Osteoblast (primary cell): ENCODE data around the gene NEURL1B. TPM values are rescaled to one million over a fixed set of nuclear protein-coding genes. Genes with fewer than 3 reads are reported as not detected.
A peak's percentile ranks its signal among the peaks of the same experiment; 100 is the strongest.

ENCODE experiments used
- DNase-seq: peaks from one replicate; pipeline ENCODE4 v3.0.0; 2011; ENCODE audit warnings: low spot score, mixed read lengths; ENCODE audit not compliant: insufficient read length; ENCODE audit errors: missing footprints
- H2AFZ ChIP-seq: 2 replicates; pipeline ENCODE4 v1.6.0; 2011; ENCODE audit warnings: mild to moderate bottlenecking, low read length
- H3K27ac ChIP-seq: 2 replicates; pipeline ENCODE4 v1.5.1; 2011; ENCODE audit warnings: mild to moderate bottlenecking, low read depth, low read length, moderate library complexity
- H3K27me3 ChIP-seq: 2 replicates; pipeline ENCODE4 v1.6.0; 2012; ENCODE audit warnings: mild to moderate bottlenecking, control low read depth, inconsistent platforms, low read length, moderate library complexity; ENCODE audit not compliant: insufficient read depth
- H3K36me3 ChIP-seq: 2 replicates; pipeline ENCODE4 v1.5.1; 2011; ENCODE audit warnings: mild to moderate bottlenecking, low read length, control low read depth, moderate library complexity; ENCODE audit not compliant: insufficient read depth
- H3K4me1 ChIP-seq: 2 replicates; pipeline ENCODE4 v1.5.1; 2011; ENCODE audit warnings: mild to moderate bottlenecking, low read length, control low read depth, moderate library complexity; ENCODE audit not compliant: insufficient read depth
- H3K4me2 ChIP-seq: 2 replicates; pipeline ENCODE4 v1.6.0; 2011; ENCODE audit warnings: mild to moderate bottlenecking, low read length; ENCODE audit not compliant: insufficient read depth
- H3K4me3 ChIP-seq: fragments of 200-600 bp; sonication (generic); 3 replicates; pipeline ENCODE4 v1.5.1; 2012; ENCODE audit warnings: mild to moderate bottlenecking, low read length, inconsistent platforms; ENCODE audit not compliant: insufficient read depth
- H3K79me2 ChIP-seq: 2 replicates; pipeline ENCODE4 v1.6.0; 2012; ENCODE audit warnings: mild to moderate bottlenecking, low read length, control low read depth, inconsistent platforms; ENCODE audit not compliant: insufficient read depth
- H3K9me3 ChIP-seq: 2 replicates; pipeline ENCODE4 v1.5.1; 2011; ENCODE audit warnings: low read depth, low read length, control low read depth
- H4K20me1 ChIP-seq: 2 replicates; pipeline ENCODE4 v1.6.0; 2012; ENCODE audit warnings: mild to moderate bottlenecking, low read length, control low read depth; ENCODE audit not compliant: insufficient read depth
- total RNA-seq: library from RNA; depleted of rRNA; stranded (reverse); fragments of >200 nt; gene quantifications from 2 replicates; pipeline ENCODE4 v1.2.3, GENCODE V29; 2012
- TF ChIP-seq, protein P1 (sequence below): IDR thresholded peaks from 2 replicates; pipeline ENCODE4 v1.5.1; 2011; ENCODE audit warnings: mild to moderate bottlenecking, low read depth, low read length, moderate library complexity; ENCODE audit errors: extremely low read depth

Gene NEURL1B
- total RNA-seq, 1 donor: 0.36 TPM

GRCh38 chr5:172694541-172694940 is 53.5 kb downstream of the NEURL1B start:
- no peaks in the 10 kb centered on the region for H3K9me3 ChIP-seq
- H3K27me3 ChIP-seq: peaks cover 3% of the 10 kb centered on the region
- DNase-seq: no peak
- TF ChIP-seq, protein P1, sequence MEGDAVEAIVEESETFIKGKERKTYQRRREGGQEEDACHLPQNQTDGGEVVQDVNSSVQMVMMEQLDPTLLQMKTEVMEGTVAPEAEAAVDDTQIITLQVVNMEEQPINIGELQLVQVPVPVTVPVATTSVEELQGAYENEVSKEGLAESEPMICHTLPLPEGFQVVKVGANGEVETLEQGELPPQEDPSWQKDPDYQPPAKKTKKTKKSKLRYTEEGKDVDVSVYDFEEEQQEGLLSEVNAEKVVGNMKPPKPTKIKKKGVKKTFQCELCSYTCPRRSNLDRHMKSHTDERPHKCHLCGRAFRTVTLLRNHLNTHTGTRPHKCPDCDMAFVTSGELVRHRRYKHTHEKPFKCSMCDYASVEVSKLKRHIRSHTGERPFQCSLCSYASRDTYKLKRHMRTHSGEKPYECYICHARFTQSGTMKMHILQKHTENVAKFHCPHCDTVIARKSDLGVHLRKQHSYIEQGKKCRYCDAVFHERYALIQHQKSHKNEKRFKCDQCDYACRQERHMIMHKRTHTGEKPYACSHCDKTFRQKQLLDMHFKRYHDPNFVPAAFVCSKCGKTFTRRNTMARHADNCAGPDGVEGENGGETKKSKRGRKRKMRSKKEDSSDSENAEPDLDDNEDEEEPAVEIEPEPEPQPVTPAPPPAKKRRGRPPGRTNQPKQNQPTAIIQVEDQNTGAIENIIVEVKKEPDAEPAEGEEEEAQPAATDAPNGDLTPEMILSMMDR: no peak
- peaks cover 9% of the 10 kb centered on the region for H3K4me1 ChIP-seq
- H3K27ac ChIP-seq: no peak overlapping the region
- no peak overlapping the region for H3K4me2 ChIP-seq
- no peak overlapping the region for H3K4me3 ChIP-seq
- no peaks in the 10 kb centered on the region for H4K20me1 ChIP-seq
- no peaks in the 10 kb centered on the region for H3K36me3 ChIP-seq
- no peak overlapping the region for H2AFZ ChIP-seq
- no peaks in the 10 kb centered on the region for H3K79me2 ChIP-seq

GRCh38 chr5:172695232-172696054 is 54.4 kb downstream of the NEURL1B start:
- Histone ChIP-seq H3K27me3 (peaks cover 8% of the 10 kb centered on the region), H3K4me1 (peaks cover 9% of the 10 kb centered on the region), H2AFZ (no peak overlapping the region), H4K20me1 (no peaks in the 10 kb centered on the region), H3K27ac (no peak overlapping the region), H3K79me2 (no peaks in the 10 kb centered on the region), H3K4me3 (no peak overlapping the region), H3K36me3 (no peaks in the 10 kb centered on the region), H3K4me2 (no peak overlapping the region), H3K9me3 (no peaks in the 10 kb centered on the region)
- TF ChIP-seq, protein P1: no peak
- peak; percentile 66 for DNase-seq

DNA sequence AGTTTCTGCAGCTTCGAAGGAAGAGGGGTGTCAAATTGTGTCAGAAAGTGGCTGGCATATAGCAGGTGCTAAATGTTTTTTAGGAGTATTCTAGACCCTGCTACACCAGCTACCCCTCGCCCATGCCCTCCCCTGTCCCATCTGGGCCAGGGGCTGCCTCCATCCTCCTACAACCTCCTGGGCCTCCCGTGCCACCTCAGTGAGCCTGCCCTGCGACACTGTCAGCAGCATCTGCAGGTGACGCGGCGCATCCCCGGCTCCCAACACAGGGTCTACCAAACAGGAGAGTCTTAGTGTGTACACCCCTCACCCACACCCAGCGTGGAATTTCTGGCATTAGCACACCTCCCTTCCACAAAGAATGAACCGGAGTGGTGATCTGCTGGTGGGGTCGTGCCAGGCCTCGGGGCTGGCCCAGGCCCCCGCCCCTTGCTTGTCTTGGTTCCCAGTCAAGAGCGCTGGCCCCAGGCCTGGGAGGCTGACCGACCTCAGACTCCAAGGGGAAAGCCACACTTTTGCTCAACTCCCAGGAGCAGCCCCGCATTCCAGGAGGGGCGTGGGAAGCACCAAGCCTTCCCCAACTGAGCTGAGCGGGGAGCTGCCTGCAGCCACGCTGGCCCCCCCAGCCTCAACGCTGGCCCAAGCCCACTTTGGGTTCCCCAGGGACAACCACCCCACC is 55.2 kb downstream of the NEURL1B start:
- H3K9me3 ChIP-seq: no peaks in the 10 kb centered on the region
- no peaks in the 10 kb centered on the region for H3K36me3 ChIP-seq
- H3K79me2 ChIP-seq: no peaks in the 10 kb centered on the region
- peak; percentile 77 for DNase-seq
- peak overlapping the region; percentile 86 for H3K4me3 ChIP-seq
- peak overlapping the region; percentile 92 for H3K4me2 ChIP-seq
- TF ChIP-seq, protein P1: no peak
- H3K4me1 ChIP-seq: peaks cover 9% of the 10 kb centered on the region
- H2AFZ ChIP-seq: peak overlapping the region; percentile 96
- peaks cover 15% of the 10 kb centered on the region for H3K27me3 ChIP-seq
- no peaks in the 10 kb centered on the region for H4K20me1 ChIP-seq
- no peak overlapping the region for H3K27ac ChIP-seq
